DMS53 (cell line): ENCODE data around the gene RFPL1.

Experiments
- DNase-seq: peaks from one replicate; lab custom pipeline; 2025; lab: John Stamatoyannopoulos, UW

RFPL1 gene

DNA sequence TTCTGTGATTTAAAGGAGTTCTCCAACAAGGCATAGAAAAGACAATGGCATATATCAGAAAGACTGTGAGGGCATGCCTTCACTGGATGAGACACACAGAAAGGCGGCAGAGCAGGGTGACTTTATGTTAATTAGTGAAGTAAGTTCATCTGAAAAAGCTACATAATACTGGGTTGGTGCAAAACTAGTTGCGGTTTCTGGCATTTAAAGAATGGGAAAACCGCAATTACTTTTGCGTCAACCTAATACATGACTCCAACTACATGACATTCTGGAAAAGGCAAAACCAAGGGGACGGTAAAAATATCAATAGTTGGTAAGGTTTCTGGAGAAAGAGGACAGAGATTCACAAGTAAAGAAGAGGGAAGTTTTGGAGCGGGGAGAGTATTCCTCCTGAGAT, 5.1 kb downstream of the RFPL1 start:
- DNase-seq, result no peak

DNA sequence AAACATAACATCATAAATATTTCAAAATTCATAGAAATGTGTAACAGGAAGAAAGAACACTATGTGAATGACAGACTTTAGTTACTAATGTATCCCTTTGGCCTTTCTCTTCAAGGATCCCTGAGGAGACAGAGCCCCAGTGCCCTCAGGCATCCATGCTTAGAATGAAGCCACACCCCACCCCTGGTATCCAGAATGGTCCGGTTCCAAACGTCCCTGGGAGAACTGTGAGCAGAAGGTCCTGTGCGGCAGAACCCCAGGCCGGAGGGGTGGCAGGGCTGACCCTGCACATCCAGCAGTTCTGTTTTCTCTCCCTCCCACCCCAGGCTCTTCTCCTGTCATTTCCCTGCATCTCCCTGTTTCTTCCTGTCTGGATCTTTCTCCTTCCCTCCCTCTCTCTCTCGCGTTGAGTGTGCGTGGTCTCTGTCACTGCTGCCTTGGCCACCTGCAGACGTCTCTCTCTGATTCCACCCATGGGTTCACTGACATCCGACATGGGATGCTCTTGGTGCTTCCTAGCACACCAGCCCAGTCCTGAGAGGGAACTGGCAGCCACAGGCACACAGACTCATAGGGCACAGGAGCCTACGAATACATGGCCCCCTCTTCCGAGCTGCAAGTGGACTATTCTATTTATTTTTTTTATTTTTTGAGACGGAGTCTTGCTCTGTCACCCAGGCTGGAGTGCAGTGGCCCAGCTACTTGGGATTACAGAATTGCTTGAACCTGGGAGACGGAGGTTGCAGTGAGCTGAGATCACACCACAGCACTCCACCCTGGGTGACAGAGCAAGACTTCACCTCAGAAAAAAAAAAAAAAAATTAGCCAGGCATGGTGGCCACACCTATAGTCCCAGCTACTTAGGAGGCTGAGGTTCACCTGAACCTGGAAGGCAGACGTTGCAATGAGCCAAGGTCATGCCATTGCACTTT, 5.7 kb downstream of the RFPL1 start:
- no peak for DNase-seq

- no peak for DNase-seq
These were observed 7.1 kb downstream of the RFPL1 start for GRCh38 chr22:29445508-29445907.

DNA sequence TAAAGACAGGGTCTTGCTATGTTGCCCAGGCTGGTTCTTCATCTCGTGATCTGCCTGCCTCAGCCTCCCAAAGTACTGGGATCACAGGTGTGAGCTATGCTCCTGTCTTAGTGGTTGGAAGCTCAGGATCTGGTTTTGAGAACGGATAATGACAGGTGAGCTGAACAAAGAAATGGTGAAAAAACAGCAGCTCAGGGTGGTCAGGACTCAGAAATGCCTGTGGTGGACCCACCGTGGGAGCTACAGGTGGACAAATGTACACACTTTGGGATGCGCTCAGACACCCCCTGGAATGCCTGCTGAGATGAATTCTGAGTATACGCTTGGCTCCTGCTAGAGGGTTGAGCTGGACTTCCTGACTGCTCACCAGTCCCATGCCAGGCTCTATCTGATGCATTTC, 9.5 kb downstream of the RFPL1 start:
- DNase-seq, result no peak

DNA sequence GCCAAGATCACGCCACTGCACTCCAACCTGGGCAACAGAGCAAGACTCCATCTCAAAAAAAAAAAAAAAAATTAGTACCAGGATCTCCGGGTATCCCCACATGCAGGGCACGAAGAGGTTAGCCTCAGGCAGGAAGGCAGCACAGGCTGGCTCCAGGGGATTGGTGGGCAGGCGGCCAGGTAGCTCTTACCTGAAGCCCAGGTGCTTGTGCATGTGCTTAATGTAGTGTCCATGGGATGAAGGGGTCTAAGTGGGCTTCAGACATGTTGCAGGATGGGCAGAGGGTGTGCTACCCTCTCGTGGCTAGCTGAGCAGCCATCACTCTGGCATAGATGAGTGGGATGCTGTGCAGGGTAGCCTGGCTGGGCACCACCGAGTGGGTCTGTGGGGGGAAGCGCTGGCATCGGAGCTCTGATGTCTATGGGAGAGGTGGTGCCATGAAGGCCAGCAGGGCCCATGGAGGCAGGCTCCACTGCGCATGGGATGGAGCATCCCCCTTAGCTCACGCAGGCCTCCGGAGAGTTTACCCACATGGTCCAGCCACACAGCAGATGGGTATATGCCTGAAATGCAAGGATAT, 11.0 kb downstream of the RFPL1 start:
- DNase-seq, result no peak

DNA sequence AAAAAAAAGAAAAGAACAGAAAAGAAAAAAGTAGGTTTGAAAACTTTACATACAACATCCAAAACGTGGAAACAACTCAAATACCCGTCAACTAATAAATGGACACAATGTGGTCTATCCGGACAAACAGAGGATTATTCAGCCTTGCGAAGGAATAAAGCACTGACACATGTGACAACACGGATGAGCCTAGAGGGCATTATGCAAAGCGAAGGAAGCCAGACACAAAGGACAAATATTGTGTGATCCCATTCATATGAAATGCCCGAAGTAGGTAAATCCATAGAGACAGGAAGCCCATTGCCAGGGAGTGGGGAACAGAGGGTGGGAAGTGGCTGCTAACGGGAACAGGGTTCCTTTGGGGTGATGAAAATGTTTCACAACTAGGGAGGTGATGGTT, 11.8 kb downstream of the RFPL1 start:
- no peak for DNase-seq

GRCh38 chr22:29451863-29452262, 13.5 kb downstream of the RFPL1 start:
- no peak for DNase-seq

GRCh38 chr22:29454276-29454675, 15.9 kb downstream of the RFPL1 start:
- DNase-seq, result no peak

DNA sequence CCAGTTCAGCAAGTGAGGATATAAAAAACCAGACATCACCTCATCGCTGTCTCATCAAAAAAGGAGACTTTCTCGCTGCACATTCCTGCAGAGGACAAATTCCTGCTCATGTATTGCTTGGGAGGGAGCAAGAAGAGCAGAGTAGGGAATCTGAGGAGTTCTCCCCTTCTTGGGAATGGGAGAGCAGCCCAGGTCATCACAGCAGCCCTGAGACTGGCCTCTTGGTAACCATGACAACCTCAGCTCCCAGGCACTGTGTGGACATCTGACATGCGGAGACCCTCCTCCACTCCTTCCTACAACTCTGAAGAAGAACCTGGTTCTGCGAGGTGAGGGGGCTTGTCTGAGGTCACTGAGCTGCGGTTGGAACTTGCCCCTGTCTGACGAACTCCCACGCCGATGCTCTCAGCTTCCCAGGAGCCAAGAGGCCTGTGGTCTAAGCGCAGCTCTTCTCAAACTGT, 17.9 kb downstream of the RFPL1 start:
- DNase-seq, result no peak

DNA sequence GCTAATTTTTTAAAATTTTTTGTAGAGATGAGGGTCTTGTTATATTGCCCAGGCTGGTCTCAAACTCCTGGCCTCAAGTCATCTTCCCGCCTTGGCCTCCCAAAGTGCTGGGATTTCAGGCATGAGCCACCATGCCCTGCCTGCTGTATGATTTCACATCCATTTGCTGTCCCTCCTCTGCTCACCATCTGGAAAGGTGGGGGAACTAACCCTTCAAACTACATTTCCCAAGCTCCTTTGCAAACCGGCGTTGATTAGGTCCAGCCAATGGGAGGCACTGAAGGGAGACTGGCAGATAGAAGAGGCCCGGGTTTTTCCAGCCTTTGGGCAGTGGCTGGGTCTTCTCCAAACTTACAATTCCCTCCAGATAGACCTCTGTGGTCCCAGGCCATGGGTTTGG, 19.3 kb downstream of the RFPL1 start:
- peak; percentile 61 for DNase-seq

DNA sequence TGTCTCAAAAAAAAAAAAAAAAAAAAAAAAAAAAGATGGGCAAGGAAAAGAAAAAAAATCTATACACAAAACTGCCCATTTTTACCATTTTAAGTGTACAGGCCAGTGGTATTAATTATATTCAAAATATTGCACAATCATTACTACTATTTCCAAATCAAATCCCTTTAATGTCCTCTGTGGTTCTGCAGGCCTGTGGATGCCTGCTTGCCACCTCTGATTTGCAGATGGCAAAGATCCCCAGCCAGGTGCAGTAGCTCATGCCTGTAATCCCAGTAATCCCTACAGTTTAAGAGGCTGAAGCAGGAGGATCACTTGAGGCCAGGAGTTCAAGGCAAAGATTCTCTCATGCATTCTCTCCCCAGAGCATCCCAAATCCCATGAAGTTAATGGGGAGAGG, 20.2 kb downstream of the RFPL1 start:
- DNase-seq, result peak; percentile 9

GRCh38 chr22:29459773-29460172, 21.4 kb downstream of the RFPL1 start:
- no peak for DNase-seq

GRCh38 chr22:29461263-29461662, 22.9 kb downstream of the RFPL1 start:
- DNase-seq, result no peak

- DNase-seq, result no peak
These were observed 25.2 kb downstream of the RFPL1 start for GRCh38 chr22:29463629-29464028.

DNA sequence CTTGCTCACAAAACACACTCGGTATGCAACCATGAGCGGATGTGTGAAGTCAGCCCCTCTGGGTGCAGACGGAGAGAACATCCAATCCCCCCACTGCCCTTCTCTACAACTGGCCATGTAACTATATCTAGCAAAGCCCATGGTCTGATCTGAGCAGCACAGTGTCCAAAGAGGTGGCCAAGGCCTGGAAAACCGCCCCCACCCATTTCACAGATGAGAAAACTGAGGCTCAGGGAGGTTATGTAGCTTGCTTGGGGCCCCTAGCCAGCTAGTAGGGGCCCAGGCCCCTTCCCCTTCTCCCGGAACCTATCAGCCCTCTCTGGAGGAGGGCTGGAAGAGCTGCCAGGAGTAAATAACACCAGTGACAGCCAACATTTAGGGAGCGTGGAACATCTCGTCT, 26.2 kb downstream of the RFPL1 start:
- no peak for DNase-seq

- peak; percentile 43 for DNase-seq
These were observed 31.4 kb downstream of the RFPL1 start for GRCh38 chr22:29469755-29470154.

- peak; percentile 72 for DNase-seq
These were observed 31.9 kb downstream of the RFPL1 start for GRCh38 chr22:29470159-29470855.

- DNase-seq, result no peak
These were observed 34.6 kb downstream of the RFPL1 start for GRCh38 chr22:29473001-29473400.

- no peak for DNase-seq
These were observed 37.2 kb downstream of the RFPL1 start for GRCh38 chr22:29475550-29475949.

DNA sequence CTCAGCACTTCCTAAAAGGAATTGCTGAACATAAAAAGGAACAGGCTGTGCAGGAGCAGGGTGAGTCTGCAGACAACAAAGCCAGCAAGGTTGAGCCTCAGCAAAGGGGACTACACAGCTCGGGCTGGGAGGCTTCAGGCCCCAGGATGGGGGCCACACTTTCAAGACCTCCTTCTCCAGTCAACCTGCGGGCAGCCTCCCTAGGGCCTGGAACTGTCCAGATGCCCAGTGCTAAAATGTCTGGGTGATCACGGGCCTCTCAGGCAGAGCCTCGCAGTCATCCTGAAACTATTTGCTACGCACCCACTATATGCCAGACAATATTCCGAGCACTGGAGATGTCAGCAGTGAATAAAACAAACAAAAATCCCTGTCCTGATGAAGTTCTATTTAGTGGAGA, 37.7 kb downstream of the RFPL1 start:
- no peak for DNase-seq

DNA sequence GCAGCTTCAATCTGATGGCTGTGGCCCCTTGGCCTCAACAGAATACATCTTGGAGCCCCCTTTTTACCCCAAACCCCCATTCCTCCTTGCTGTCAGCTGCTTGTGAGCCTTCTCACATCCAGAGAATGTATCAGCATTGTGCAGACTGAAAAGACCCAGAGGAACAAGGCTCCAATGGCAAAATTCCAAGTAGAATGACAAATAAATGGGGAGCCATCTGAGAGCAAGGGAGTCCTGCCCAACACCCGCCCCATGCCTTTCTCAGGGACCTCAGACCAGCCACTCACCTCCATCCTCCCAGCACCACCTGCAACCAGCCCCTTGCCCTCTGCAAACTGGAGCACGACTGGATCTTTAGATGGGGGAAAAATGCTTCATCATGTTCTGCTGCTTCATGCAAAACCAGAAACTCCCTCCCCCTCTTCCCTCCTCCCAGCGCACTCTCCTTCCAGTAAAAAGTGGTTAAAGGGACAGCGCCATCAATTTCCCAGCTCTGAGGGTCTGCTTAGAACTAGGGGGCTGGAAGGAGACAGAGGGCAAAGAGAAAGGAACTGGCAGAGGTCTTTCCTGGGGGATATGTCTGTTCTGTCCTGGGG, 39.4 kb downstream of the RFPL1 start:
- DNase-seq, result peak; percentile 4
